GM13976 (cell line): ENCODE data around the gene ATP2B1.

Experiments
- DNase-seq: peaks from one replicate; pipeline ENCODE4 v3.0.0; 2012; ENCODE audit warnings: low spot score
- in situ Hi-C: fragments of 300-500 bp; cut with MboI; formaldehyde crosslinking; loops from one replicate; pipeline ENCODE4 v1.12.0; 2022; ENCODE audit warnings: low sequenced_read_pairs, mixed read lengths, inconsistent platforms; ENCODE audit not compliant: unreplicated experiment
- TF ChIP-seq, protein P1 (sequence below): IDR thresholded peaks from 2 replicates; pipeline ENCODE4 v1.5.1; 2012; ENCODE audit warnings: borderline replicate concordance, mild to moderate bottlenecking; ENCODE audit not compliant: insufficient read depth; ENCODE audit errors: extremely low read depth, missing control alignments, control extremely low read depth

ATP2B1 gene

DNA sequence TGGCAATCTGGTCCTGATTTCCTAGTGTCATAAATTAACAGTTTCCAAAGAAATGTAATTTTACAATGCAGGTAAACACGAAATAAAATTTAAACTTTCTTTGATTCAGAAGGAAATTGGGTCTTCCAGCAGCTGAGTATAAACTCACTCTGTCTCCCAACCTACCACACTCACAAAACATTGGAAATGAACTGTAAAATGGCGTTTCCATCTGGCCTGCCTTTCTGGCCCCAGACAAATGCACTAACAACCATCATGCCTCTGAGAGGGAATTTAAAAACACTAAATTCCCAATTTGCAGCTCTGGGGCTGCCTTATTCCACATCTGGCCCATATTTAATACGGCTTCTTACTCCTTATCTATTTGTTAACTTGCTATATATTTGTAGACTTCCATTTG lies 19.3 kb downstream of the ATP2B1 start:
- in situ Hi-C loops: no loop called here
- TF ChIP-seq, protein P1, sequence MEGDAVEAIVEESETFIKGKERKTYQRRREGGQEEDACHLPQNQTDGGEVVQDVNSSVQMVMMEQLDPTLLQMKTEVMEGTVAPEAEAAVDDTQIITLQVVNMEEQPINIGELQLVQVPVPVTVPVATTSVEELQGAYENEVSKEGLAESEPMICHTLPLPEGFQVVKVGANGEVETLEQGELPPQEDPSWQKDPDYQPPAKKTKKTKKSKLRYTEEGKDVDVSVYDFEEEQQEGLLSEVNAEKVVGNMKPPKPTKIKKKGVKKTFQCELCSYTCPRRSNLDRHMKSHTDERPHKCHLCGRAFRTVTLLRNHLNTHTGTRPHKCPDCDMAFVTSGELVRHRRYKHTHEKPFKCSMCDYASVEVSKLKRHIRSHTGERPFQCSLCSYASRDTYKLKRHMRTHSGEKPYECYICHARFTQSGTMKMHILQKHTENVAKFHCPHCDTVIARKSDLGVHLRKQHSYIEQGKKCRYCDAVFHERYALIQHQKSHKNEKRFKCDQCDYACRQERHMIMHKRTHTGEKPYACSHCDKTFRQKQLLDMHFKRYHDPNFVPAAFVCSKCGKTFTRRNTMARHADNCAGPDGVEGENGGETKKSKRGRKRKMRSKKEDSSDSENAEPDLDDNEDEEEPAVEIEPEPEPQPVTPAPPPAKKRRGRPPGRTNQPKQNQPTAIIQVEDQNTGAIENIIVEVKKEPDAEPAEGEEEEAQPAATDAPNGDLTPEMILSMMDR: no peak
- no peak for DNase-seq

GRCh38 chr12:89686311-89686710 lies 22.3 kb downstream of the ATP2B1 start:
- TF ChIP-seq, protein P1: no peak
- no peak for DNase-seq
- in situ Hi-C loops: no loop called here

- in situ Hi-C loops: no loop called here
Observed at GRCh38 chr12:89685363-89685972, 23.2 kb downstream of the ATP2B1 start.

GRCh38 chr12:89684136-89684535 lies 24.5 kb downstream of the ATP2B1 start:
- DNase-seq: no peak
- TF ChIP-seq, protein P1: no peak
- in situ Hi-C loops: no loop called here

More at GRCh38 chr12:89685363-89685972, 23.2 kb downstream of the ATP2B1 start:
- DNase-seq: no peak
- TF ChIP-seq, protein P1: no peak

DNA sequence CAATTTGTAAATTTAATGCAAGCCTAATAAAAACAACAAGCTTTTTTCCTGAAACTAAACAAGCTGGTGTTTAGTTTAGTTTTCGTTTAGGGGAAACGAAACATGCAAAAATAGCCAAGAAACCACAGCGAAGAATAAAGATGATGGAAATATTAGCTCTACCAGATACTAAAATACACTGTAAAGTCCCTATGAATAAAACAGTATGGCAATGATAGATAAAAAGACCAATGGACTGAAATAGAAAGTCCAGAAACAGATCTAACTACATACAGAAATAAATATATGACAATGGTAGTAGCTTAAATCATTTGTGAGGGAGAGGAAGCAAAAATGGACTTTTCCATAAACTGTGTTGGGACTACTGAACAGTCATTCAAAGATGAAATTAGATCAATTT lies 26.4 kb downstream of the ATP2B1 start:
- TF ChIP-seq, protein P1: no peak
- in situ Hi-C loops: no loop called here
- no peak for DNase-seq

- DNase-seq: no peak
- in situ Hi-C loops: no loop called here
- TF ChIP-seq, protein P1: no peak
Observed at GRCh38 chr12:89680409-89680808, 28.2 kb downstream of the ATP2B1 start.
